GM19035 (cell line): ENCODE measurements around the gene MUC15.
"Not testable (repeated sequence)": the region's sequence is repeated elsewhere in the genome, so short reads cannot be mapped to it uniquely, and the experiment has no call there.

Experiments
- ATAC-seq: cut with Tn5 transposase; IDR thresholded peaks from one replicate; pipeline ENCODE4 v1.9.1; 2021; ENCODE audit not compliant: unreplicated experiment

MUC15 gene, protein sequence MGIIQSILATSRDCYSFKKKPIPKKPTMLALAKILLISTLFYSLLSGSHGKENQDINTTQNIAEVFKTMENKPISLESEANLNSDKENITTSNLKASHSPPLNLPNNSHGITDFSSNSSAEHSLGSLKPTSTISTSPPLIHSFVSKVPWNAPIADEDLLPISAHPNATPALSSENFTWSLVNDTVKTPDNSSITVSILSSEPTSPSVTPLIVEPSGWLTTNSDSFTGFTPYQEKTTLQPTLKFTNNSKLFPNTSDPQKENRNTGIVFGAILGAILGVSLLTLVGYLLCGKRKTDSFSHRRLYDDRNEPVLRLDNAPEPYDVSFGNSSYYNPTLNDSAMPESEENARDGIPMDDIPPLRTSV

DNA sequence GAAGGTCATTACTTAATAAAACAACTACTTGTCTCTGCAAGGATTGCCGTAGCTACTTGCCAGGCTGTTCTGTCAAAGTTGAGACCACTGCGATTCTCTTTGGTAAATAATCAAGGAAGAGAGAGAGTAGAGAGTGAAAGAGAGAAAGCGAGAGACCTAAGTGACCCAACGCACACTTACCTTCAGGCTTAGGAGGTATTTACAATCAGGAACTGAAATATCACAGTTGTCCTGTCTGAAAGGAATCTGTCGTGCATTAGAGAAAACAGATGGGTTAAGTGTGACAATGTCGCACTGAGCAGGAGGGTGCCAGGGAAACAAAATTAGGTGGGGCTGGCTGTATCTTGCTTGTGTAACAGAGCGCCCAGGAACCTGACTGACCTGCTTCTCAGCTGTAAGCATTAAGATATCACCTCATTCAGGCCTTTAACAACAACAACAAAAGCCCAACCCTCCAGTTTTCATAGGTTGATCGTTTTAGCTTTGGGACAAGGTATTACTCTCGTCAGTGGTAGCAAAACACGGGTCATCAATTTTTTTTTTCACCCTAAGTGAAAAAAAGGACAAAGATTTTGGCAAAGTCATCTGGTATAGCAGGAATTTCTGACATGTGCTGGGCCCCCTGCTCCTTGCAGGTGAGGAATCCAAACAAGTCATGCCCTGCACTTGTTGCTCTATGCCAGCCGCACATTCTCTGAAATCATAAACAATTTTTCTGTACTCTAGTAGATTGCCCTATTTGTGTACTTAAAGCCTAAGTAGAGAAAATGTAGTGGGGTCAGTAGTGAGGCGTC lies at the start of gene MUC15:
MUC15 (minus strand) TSS at position 403 of the 794 bp plus-strand sequence. CDS start 5,169 bp downstream, outside the sequence.
- no peak for ATAC-seq

DNA sequence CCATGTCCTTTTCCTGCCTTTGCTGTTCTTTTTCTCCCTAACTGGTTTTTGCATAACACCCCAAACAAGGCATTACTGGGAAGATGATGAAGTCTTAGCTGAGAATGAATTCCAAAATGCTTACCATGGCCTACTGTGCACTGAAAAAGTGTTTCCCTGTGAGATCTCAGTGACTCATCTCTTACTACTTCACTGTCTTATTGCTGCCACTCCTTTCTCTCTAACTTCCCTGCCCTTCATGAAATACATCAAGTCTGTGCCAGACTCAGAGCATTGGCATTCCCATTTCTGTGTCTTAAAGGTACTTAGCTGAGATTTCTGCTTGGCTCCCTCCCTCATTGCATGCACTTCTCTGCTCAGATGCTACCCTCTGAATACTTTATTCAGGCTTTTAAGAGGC lies 49.1 kb upstream of the MUC15 start:
- ATAC-seq = no peak

DNA sequence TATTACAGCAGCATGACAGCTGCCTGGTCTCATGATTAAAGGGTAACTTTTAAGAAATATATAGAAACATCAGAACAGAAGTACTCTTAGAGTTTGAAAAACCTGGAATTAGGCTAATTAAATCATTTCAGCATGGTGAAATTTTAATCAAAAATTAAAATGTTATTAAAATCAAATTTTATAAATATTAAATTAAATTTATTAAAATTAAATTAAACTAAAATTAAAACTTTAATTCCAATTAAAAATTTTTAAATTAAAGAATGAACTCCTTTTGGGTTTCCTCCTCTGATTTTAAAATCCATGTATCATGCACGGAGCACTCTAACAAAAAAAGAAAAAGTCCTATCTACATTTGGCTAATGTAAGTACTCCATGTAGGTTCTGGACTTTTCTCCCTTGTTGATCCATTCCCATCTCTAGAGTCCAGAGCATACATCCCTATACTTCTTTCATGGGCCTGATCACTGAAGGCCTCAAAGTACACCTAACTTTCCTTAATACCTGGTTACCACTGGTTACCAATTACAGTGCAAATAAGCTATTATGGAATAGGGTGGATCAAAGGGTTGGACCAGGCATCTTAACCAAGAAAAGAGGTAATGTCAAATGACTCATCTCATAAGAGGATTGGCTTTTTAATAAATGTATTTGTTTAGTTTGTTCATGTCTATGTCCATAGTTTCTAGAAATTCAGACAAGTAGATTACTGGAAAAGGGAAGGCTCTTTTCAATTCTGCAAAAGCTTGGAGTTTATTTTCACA lies 48.4 kb upstream of the MUC15 start:
- ATAC-seq = no peak

DNA sequence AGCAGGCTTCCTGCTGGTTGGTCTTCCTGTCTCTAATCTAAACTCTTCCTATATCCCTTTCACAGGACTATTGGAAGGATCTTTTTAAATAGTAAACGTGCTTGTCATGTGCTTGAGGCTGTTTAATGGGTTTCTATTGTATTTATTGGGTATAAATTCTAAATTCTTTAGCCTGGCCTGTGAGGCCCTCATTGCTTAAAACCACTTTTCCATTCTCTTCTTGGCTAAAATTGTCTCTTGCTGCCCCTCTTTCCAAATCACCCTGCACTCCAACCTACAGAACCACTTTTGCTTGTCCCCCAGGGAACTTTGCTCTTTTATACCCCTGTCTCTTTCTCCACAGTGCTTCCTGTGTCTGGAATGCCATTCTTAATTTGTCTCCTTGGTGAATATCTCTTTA lies 46.4 kb upstream of the MUC15 start:
- no peak for ATAC-seq

DNA sequence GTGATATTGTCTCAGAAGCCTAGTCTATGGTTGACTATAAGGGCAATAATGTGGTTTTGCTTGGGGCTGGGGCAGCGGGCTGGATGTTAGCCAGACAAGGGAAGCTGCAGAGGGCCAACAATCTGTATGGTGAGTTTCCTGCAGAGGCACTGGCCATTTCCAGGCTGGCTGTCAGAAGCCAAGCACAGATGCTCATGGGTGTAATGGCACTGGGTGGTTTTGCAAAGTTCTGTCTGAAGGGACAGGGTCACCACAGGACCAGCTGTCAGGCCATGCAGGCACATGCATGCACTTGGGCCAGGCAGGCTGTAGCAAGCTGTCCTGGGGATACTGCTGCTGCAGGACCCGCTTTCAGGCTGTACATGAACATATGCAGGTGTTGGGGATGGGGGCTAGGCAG lies 41.7 kb upstream of the MUC15 start:
- no peak for ATAC-seq

DNA sequence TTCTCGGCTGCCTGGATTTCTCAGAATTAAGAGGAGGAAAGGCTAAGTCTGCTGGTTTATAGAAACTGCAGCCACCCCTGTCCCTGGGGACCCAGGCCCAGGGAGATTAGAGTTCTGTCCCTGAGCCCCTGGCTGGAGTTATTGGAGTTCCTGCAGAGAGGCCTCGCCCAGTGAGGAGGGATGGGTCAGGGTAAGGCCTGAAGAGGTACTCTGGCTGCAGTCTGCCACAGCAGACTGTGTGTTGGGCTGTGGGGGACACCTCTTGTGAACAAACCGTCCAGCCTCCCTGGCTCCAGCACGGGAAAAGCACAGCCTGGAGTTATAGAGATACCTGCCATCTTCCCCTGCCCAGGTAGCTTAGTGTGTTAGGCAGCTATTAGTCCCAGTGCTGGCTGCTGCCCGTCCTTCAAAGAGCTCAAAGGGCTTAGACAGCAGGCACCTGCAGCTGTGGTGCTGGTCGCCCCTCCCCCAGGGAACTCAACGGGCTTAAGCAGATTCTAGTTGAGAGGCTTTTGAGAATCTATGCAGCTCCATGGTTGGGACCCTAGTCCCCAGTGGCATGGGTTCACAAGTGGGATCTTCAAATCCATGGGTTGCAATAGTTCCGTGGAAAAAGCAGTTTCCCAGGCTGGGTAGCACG lies 36.6 kb upstream of the MUC15 start:
- ATAC-seq = peak; percentile 40

DNA sequence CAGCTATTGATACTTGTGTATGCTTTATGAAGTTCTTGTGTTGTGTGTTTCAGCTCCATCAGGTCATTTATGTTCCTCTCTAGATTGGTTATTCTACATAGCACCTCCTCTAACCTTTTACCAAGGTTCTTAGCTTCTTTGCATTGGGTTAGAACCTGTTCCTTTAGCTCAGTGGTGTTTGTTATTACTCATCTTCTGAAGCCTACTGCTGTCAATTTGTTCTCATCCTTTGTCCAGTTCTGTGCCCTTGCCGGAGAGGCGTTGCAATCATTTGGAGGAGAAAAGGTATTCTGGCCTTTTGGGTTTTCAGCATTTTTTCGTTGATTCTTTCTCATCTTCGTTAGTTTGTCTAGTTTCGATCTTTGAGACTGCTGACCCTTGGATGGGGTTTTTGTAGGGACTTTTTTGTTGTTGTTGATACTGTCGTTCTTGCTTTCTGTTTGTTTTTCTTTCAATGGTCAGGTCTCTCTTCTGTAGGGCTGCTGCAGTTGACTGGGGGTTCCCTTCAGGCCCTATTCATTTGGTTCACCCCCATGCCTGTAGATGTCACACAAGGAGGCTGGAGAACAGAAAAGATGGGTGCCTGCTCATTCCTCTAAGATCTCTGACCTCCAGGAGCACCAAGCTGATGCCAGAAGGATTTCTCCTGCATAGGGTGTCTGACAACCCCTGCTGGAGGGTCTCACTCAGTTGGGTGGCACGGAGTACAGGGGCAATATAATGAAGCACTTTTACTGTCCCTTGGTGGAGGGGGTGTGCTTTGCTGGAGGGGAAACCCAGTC lies 35.9 kb upstream of the MUC15 start:
- peak; percentile 74 for ATAC-seq

DNA sequence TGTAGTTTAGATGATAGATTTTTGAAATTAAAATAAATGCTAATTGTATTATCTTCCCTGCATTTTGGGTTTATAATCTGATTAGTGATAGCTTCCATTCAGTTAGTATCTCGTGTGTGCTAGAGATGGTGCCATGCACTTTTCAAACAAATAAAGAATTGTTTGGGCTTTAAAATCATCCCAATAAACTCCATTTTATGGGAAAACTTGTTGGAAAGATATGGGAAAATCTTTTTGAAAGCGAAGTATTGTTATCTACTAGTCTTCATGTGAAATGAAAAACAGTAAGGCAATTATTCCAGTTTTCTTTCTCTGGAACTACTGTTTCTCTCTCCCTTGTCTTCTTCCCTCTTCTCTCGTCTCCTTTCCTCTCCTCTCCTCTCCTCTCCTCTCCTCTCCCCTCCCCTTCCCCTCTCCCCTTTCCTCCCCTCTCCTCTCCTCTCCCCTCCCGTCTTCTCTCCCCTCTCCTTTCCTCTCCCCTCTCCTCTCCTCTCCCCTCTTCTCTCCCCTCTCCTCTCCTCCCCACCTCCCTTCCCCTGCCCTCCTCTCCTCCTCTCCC lies 27.9 kb upstream of the MUC15 start:
- no peak for ATAC-seq

DNA sequence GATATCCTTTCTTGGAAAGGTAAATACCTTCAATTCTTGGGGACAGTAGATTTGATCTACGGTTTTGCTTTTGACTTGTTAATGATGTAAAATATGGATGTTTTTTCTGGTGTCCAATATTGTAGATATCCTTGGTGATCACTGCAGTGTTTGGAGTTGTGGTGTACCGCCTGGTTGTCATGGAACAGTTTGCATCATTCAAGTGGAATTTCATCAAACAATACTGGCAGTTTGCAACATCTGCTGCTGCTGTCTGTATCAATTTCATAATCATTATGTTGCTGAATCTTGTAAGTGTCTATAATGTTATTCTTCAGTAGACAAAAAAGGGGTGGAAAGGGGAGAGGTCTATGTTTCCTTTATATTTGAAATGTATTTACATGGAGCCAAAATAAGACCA lies 27.4 kb upstream of the MUC15 start:
- no peak for ATAC-seq

DNA sequence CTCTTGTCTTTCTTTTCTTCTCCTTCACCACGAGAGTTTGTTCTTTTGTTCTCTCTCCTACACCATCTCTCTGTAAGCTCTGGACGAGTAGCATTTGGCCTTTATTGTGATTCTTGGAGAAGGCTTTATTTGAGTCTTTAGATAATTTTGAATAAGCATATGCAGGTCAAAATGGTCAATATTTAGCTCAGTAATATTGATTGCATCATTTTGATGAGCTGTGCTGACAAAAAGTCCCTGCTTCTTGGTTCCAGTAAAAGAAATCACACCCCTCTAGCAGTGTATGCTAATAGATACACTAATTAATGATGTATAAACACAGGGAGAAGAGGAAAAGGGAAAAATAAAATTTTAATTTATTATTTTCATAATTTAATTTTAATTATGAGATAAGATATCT lies 25.8 kb upstream of the MUC15 start:
- no peak for ATAC-seq

DNA sequence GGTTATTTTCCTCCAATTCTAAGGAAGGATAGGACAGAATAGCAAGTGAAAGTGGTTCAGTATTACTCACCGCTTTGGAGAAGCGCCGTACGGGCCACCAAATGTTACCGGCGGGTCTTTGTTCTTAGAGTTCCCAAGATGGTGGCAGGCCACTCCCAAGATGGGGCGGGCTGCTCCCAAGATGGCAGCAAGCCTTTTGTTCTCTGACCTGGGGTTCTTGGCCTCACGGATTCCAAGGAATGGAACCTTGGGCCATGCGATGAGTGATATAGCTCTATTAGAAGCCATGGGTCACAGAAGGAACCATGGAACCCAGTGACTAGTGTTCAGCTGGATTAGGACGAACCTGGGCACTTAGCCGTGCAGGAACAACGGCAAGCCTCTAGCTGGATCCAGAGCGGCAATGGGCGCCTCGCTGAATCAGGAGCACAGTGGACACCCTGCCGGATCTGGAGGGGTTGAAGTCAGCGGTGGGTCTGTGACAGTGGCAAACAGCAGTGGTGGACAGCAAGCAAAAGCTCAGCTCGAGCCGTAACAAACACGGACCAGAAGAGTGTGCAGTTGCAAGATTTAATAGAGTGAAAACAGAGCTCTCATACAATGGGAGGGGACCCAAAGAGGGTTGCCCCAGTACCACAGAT lies 25.1 kb upstream of the MUC15 start:
- not testable (repeated sequence) for ATAC-seq

DNA sequence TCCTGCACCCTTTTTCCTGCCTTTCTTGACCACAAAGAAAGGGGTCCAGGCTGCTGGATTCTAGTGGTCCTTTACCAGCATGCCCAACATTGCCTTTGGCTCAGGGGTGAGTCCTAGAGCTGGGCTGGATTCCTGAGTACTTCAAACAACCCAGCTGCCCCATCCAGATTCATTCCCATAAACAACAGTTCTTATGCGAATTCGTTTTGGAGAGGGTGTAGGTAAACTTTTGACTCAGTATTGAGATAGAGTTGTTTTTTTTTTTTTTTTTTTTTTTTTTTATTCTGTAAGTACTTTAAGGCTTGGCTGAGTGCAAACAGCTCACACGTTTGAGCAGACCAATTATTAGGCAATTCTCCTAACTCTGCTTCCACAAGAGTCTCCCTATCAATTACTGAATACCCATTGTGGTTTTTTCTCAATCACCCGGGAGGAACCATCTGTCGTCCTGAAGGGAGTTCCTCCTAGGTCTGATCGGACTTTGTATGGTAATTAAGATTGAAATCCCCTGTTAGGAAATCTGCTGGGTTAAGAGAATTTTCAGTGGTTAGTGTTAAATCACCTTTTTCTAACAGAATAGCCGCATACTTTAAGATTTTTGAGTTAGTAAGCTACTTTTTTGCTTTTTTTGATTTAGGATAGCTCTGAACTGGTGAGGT lies 23.3 kb upstream of the MUC15 start:
- not testable (repeated sequence) for ATAC-seq

DNA sequence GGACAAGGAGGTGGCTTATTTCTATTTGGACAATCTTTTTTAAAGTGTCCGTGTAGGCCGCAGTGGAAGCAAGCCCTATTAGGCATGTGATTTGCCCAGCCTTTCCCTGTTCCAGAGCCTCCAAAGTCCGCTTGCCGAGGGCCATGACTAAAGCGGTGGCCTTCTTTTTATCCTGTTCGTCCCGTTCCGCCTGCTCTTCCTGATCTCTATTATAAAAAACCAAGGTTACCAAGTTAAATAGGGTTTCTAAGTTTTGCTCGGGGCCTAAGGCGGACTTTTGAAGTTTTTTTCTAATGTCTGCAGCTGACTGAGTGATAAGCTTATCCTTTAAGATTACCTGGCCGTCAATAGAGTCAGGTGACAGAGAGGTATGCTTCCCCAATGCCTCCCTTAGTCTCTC lies 21.6 kb upstream of the MUC15 start:
- no peak for ATAC-seq

DNA sequence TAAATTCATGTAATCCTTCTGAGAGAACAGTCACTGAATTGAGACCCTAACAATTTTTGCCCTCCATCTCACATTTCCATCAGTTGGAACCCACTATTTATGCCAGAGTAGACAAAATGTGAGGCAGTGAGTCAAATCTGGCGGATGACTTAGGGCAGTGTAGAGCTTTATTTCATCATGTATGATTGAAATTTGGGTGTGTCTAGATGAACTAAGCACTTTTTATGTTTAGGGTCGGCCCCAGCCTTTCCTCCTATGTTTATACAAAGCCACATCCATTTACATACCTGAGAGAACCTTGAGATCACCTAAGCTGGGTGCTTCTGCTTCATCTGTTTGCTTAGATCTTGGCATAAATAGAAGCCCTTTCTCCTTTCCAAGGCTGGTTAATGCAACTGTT lies 15.0 kb upstream of the MUC15 start:
- no peak for ATAC-seq

DNA sequence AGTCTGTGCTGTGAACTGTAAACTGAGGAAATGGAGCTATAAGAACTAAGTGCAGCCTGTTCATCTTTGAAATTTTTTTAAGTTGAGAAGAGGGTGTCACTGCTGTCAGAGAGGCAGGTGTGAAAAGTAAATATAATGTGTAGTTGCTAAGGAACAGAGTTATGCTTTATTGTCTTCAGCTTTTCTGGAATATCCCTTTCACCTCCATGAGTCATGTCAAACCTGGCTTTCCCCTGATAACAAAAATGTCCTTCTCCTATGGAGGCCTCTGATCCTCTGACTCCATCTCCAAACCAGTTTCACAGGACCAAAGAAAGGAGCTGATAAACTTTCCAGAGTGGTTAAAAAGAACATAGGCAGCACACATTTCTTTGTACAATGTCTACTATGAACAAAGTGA lies 12.8 kb upstream of the MUC15 start:
- ATAC-seq = no peak

DNA sequence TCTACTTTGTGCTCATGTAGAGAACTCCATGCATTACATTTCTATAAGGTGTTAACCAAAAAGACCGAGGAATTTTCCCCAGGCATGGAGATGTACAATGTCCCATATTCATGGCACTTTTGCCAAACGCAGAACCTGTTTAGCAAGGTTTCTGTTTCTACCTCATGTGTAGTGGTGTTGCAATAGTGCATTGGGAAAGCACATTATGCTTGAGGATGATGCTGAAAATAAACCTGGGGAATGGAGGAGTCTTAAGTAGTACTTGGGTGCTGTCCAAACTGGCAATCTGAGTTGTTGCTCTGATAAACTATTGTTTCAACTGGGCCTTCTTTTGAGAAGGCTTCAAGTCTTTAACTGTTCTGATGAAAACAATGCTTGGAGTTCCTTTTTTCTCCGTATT lies 11.5 kb upstream of the MUC15 start:
- ATAC-seq = no peak

DNA sequence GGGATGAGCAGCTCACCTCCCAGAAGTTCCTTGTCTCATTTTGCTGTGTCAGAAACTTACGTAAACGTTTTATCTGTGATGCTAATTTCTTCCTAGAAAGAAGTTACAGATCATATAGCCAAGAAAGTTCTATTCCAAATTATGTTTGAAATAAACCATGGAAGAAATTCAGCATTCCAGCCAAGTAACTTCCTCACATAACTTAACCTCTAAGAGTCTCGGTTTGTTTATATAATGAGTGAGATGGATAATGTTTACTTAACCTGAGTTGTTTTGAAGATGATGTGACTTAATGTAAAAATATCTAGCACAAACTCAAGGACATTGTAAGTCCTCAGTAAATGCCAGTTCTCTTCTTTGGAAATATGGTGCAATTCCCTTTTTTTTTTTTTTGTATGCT lies 8.9 kb upstream of the MUC15 start:
- ATAC-seq = no peak

DNA sequence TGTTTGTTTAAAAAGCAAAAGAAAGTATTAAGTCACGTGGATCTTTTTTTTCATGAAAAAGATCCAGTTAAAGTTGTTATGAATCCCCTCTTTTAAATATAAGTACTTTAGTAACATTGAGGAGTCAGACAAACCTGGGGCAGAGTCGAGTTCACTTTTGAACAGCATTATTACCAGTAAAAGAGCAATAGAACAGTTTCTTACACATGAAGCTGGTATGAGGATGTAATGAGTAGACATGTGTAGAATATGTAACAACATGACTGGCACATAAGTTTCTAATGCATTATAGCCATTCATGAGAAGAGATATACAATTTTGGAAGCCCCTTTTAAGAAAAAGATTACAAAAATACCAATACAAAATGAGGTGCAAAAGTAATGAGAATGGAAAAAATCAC lies 7.6 kb upstream of the MUC15 start:
- ATAC-seq = no peak

DNA sequence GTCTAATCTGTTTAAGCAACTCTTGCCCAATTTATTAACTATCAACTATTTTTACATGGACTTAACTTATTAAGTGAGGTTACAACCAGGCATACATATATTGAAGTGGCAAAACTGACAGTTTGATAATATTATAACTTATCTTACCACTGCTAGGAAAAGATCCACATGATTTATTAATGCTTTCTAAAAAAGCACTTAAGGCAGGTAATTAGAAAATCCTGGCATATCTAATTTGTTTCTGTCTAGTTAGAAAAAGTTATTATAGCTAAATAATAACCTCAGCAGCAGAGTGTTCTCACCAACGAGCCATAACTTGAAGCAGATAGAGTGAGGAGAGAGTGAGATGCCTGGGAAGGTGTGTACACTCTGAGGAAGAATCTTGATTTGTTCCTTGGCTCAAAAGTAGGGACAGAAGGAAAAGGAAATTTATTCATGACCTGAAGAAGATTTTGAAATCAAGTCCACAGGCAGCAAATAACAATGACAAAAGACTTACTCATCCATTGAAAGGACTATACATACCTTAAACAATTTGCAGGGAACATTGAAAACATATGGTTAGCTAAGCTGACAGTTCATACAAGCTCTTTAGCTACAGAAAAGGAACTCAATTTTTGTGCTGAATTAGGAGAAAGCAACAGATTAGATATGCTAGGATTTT lies 7.1 kb upstream of the MUC15 start:
- no peak for ATAC-seq
